Neuronal stem cell (in vitro differentiated cells): ENCODE data around the gene KNG1.

ENCODE experiments used
- DNase-seq: peaks from one replicate; pipeline ENCODE4 v3.0.0-alpha.2; 2013; ENCODE audit warnings: low spot score
- H2AFZ ChIP-seq: one replicate; pipeline ENCODE4 v1.6.1; 2013; ENCODE audit warnings: mild to moderate bottlenecking, low read length, inconsistent platforms
- H2AK5ac ChIP-seq: 2 replicates; pipeline ENCODE4 v1.6.1; 2013; ENCODE audit warnings: low read depth, mild to moderate bottlenecking, inconsistent platforms, low read length, moderate library complexity, mixed read lengths
- H2BK120ac ChIP-seq: 2 replicates; pipeline ENCODE4 v1.6.1; 2013; ENCODE audit warnings: low read depth, mild to moderate bottlenecking, inconsistent platforms, low read length, moderate library complexity, mixed read lengths
- H2BK12ac ChIP-seq: one replicate; pipeline ENCODE4 v1.6.1; 2013; ENCODE audit warnings: low read length, inconsistent platforms
- H2BK15ac ChIP-seq: 2 replicates; pipeline ENCODE4 v1.6.1; 2013; ENCODE audit warnings: mild to moderate bottlenecking, low read length, inconsistent platforms, mixed read lengths
- H2BK5ac ChIP-seq: one replicate; pipeline ENCODE4 v1.6.1; 2013; ENCODE audit warnings: inconsistent platforms, mild to moderate bottlenecking, low read length, moderate library complexity
- H3K14ac ChIP-seq: one replicate; pipeline ENCODE4 v1.6.1; 2013; ENCODE audit warnings: low read length, inconsistent platforms
- H3K18ac ChIP-seq: 2 replicates; pipeline ENCODE4 v1.6.1; 2013; ENCODE audit warnings: low read length, inconsistent platforms
- H3K23ac ChIP-seq: 2 replicates; pipeline ENCODE4 v1.6.1; 2013; ENCODE audit warnings: low read depth, mild to moderate bottlenecking, mixed read lengths, low read length, inconsistent platforms; ENCODE audit not compliant: poor library complexity
- H3K27ac ChIP-seq: replicated peaks from 3 replicates; pipeline ENCODE4 v1.5.1; 2013; ENCODE audit warnings: low read length, inconsistent platforms
- H3K27me3 ChIP-seq, 3 experiments: 2 replicates each; pipeline ENCODE4 v1.6.1; 2013; ENCODE audit warnings: low read length in 3 of 3, mild to moderate bottlenecking in 2 of 3, inconsistent platforms in 1 of 3, low read depth in 1 of 3, mixed read lengths in 1 of 3, moderate library complexity in 1 of 3; ENCODE audit not compliant: control insufficient read depth in 3 of 3, insufficient read depth in 3 of 3
- H3K36me3 ChIP-seq, 2 donors: replicated peaks in 1 of 2; 2 replicates each; pipeline ENCODE4 v1.6.1; 2013; ENCODE audit warnings: low read length in 2 of 2; ENCODE audit not compliant: control insufficient read depth in 2 of 2, insufficient read depth in 2 of 2
- H3K4ac ChIP-seq: 2 replicates; pipeline ENCODE4 v1.6.1; 2013; ENCODE audit warnings: inconsistent platforms, mild to moderate bottlenecking, low read length, moderate library complexity
- H3K4me1 ChIP-seq, 2 donors: 1 replicate in 1 of 2; 2 replicates in 1 of 2; pipeline ENCODE4 v1.6.1; 2013; ENCODE audit warnings: low read length in 2 of 2, low read depth in 1 of 2; ENCODE audit not compliant: control insufficient read depth in 2 of 2, insufficient read depth in 1 of 2
- H3K4me2 ChIP-seq: one replicate; pipeline ENCODE4 v1.6.1; 2013; ENCODE audit warnings: mild to moderate bottlenecking, low read length, inconsistent platforms; ENCODE audit not compliant: insufficient read depth, poor library complexity, severe bottlenecking
- H3K4me3 ChIP-seq, 2 donors: 2 replicates each; pipeline ENCODE4 v1.5.1; 2013; ENCODE audit warnings: low read length in 2 of 2, mild to moderate bottlenecking in 2 of 2, inconsistent platforms in 1 of 2, moderate library complexity in 1 of 2
- H3K79me1 ChIP-seq: one replicate; pipeline ENCODE4 v1.6.1; 2013; ENCODE audit warnings: low read depth, mild to moderate bottlenecking, inconsistent platforms, low read length, moderate library complexity
- H3K9ac ChIP-seq: one replicate; pipeline ENCODE4 v1.6.1; 2013; ENCODE audit warnings: mild to moderate bottlenecking, low read depth, low read length, inconsistent platforms; ENCODE audit not compliant: poor library complexity
- H3K9me3 ChIP-seq, 2 donors: replicated peaks in 1 of 2; 2 replicates each; pipeline versions ENCODE3 to v1.6.1; 2013; ENCODE audit warnings: low read length in 2 of 2, mild to moderate bottlenecking in 2 of 2, inconsistent platforms in 1 of 2, low read depth in 1 of 2, mixed read lengths in 1 of 2, moderate library complexity in 1 of 2; ENCODE audit not compliant: control insufficient read depth in 2 of 2, insufficient read depth in 1 of 2
- H4K8ac ChIP-seq: one replicate; pipeline ENCODE4 v1.6.1; 2013; ENCODE audit warnings: low read depth, mild to moderate bottlenecking, inconsistent platforms, low read length, moderate library complexity
- H4K91ac ChIP-seq: one replicate; pipeline ENCODE4 v1.6.1; 2013; ENCODE audit warnings: low read length, low read depth, mild to moderate bottlenecking, inconsistent platforms; ENCODE audit not compliant: poor library complexity
- WGBS, 2 donors: extraction: QIAGEN DNeasy Blood & Tissue Kit; methylation state at CpG; one replicate each; pipeline ENCODE4 v1.1.7; 2013; ENCODE audit warnings: missing lambda C conversion rate in 2 of 2, mixed read lengths in 1 of 2; ENCODE audit not compliant: insufficient read length in 2 of 2, insufficient replicate concordance in 1 of 2; ENCODE audit errors: extremely low coverage in 2 of 2; 5-methylcytosine and 5-hydroxymethylcytosine counted together

Gene KNG1

DNA sequence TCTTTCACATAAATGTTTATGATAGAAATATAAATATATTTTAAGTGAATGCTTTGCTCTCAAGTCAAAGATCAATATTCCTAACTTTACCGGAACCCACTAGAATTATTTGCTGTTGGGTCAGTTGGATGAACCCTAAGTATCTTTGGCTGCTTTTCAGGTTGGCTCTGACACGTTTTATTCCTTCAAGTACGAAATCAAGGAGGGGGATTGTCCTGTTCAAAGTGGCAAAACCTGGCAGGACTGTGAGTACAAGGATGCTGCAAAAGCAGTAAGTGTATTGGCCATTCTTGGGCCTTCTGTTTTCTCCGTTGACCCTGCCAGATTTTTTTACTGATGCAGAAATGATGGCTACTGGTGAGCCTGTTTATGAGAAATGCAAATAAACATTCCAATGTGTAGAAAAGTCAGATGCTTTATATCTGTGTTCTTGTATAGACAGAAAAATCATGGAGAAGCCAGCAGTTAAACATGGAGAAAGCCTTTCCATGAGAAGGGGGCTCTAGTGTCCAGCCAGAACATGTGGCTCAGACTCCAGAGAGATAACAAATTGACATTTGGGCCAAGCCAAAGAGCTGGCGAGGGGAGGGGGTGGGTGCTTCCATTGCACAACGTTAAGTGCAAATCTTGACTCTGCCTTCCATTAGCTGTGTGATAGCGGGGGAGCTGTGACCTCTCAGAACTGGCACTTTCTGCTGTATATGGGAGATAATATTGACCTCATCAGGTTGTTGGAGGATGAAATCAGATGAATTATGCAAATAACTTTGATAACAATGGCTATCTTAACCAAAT, 3.0 kb downstream of the KNG1 start:
- Histone ChIP-seq H3K27ac (no peak overlapping the region), H3K18ac (no peak overlapping the region), H3K79me1 (no peaks in the 10 kb centered on the region), H2AFZ (no peak overlapping the region), H3K9ac (no peak overlapping the region), H2BK120ac (no peak overlapping the region), H3K9me3 (no peaks in the 10 kb centered on the region), H3K36me3 (no peaks in the 10 kb centered on the region), H3K4me3 (no peak overlapping the region), H4K8ac (no peak overlapping the region), H3K4me1 (peaks cover 0 to 3% of the 10 kb centered on the region in 2 donors), H3K27me3 (no peaks in the 10 kb centered on the region), H3K23ac (no peak overlapping the region), H3K4me2 (no peak overlapping the region), H2BK15ac (no peak overlapping the region), H3K4ac (no peak overlapping the region), H3K14ac (no peak overlapping the region), H2BK5ac (no peak overlapping the region), H4K91ac (no peak overlapping the region), H2BK12ac (no peak overlapping the region), H2AK5ac (no peak overlapping the region)
- no CpG with 5 or more reads among the region's 7 CpGs for WGBS, 2 donors
- DNase-seq: no peak

DNA sequence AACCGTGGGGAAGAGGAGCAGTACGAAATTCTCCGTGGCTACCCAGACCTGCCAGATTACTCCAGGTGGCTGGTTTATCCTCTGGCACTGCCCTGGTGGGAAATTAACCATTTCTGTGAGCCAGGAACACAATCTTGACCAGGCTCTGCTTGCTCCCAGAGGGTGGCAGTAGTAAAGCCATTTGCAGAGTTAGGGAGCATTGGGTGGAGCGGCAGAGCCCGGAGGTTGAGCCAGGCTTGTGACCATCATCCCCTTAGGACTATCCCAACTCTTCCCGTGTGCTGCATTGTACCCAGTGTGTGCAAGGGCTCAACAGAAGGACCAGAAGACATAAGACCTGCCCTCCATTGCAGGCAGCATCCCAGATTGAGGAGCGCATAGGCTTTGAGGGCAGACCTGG, 5.3 kb downstream of the KNG1 start:
- Histone ChIP-seq H3K23ac (peak overlapping the region; percentile 5), H2BK5ac (no peak overlapping the region), H3K18ac (peak overlapping the region; percentile 24), H3K36me3 (no peaks in the 10 kb centered on the region), H3K14ac (no peak overlapping the region), H3K27me3 (no peaks in the 10 kb centered on the region), H3K4me1 (peaks cover 0 to 3% of the 10 kb centered on the region in 2 donors), H3K4me2 (no peak overlapping the region), H3K9ac (no peak overlapping the region), H2AK5ac (no peak overlapping the region), H3K4ac (no peak overlapping the region), H3K9me3 (no peaks in the 10 kb centered on the region), H2AFZ (no peak overlapping the region), H3K4me3 (no peak overlapping the region), H2BK120ac (no peak overlapping the region), H4K8ac (no peak overlapping the region), H3K27ac (no peak overlapping the region), H2BK12ac (no peak overlapping the region), H2BK15ac (no peak overlapping the region), H3K79me1 (no peaks in the 10 kb centered on the region), H4K91ac (no peak overlapping the region)
- WGBS, 2 donors: no CpG with 5 or more reads among the region's 7 CpGs
- no peak for DNase-seq

DNA sequence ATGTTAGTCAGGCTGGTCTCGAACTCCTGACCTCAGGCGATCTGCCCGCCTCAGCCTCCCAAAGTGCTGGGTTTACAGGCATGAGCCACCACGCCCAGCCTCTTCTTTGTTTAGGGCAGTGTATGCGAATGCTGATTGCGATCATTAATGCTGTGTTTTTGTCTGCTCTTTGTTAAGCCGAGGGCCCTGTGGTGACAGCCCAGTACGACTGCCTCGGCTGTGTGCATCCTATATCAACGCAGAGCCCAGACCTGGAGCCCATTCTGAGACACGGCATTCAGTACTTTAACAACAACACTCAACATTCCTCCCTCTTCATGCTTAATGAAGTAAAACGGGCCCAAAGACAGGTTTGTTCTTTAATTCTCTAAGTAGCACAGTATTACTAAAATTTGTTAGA, 7.8 kb downstream of the KNG1 start:
- no CpG with 5 or more reads among the region's 12 CpGs for WGBS, 2 donors
- no peaks in the 10 kb centered on the region for H3K27me3 ChIP-seq

DNA sequence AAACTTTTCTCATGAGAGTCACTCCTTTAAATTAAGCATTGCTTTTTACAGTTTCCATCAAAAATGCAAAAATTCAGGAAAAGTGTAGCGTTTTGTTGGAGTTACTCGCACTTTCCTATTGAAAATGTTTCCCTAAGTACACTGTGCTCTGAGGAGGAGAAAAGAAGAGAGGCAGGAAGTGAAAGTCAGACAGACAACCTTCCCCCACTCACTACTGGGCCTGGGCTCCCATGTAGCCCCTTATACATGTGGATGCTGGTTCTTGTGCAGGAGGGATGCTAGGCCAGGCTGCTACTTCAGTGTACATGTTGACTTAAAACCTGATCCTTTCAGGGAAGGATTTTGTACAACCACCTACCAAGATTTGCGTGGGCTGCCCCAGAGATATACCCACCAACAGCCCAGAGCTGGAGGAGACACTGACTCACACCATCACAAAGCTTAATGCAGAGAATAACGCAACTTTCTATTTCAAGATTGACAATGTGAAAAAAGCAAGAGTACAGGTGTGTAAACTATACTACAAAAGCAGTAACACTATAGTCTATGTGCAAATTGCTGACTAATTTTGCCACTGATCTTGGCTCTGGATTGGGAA, 15.1 kb downstream of the KNG1 start:
- Histone ChIP-seq H3K27ac (no peak overlapping the region), H3K4ac (no peak overlapping the region), H2BK12ac (no peak overlapping the region), H3K18ac (no peak overlapping the region), H2BK120ac (no peak overlapping the region), H2AK5ac (no peak overlapping the region), H4K91ac (no peak overlapping the region), H3K23ac (no peak overlapping the region), H3K4me3 (no peak overlapping the region), H3K27me3 (peaks cover 0 to 2% (median 0%) of the 10 kb centered on the region in 3 experiments), H2AFZ (no peak overlapping the region), H3K9ac (no peak overlapping the region), H3K14ac (no peak overlapping the region), H3K79me1 (no peaks in the 10 kb centered on the region), H2BK5ac (no peak overlapping the region), H3K36me3 (no peaks in the 10 kb centered on the region), H2BK15ac (no peak overlapping the region), H3K4me1 (no peaks in the 10 kb centered on the region), H3K4me2 (no peak overlapping the region), H4K8ac (no peak overlapping the region), H3K9me3 (no peaks in the 10 kb centered on the region)
- WGBS, 2 donors: no CpG with 5 or more reads among the region's 4 CpGs
- DNase-seq: no peak

More for the DNA sequence above, 7.8 kb downstream of the KNG1 start:
- Histone ChIP-seq H3K4me2 (no peak overlapping the region), H3K4me3 (no peak overlapping the region), H4K8ac (no peak overlapping the region), H3K79me1 (no peaks in the 10 kb centered on the region), H2BK5ac (no peak overlapping the region), H2AFZ (no peak overlapping the region), H3K27ac (no peak overlapping the region), H3K4me1 (peaks cover 0 to 3% of the 10 kb centered on the region in 2 donors), H2BK15ac (no peak overlapping the region), H2BK12ac (no peak overlapping the region), H2BK120ac (no peak overlapping the region), H3K23ac (no peak overlapping the region), H3K36me3 (no peaks in the 10 kb centered on the region), H3K14ac (no peak overlapping the region), H3K18ac (no peak overlapping the region), H3K9me3 (no peaks in the 10 kb centered on the region), H2AK5ac (no peak overlapping the region), H3K4ac (no peak overlapping the region), H3K9ac (no peak overlapping the region), H4K91ac (no peak overlapping the region)
- DNase-seq: no peak
